Airway epithelial cell (primary cell): ENCODE data around the gene CRHBP. TPM values are rescaled to one million over a fixed set of nuclear protein-coding genes. Genes with fewer than 3 reads are reported as not detected.

Source experiments
- total RNA-seq: library from RNA; depleted of rRNA; stranded (reverse); fragments of >200 nt; gene quantifications from 2 replicates; pipeline ENCODE4 v1.2.3, GENCODE V29; 2015

CRHBP gene
- total RNA-seq: not detected in 2 replicates

DNA sequence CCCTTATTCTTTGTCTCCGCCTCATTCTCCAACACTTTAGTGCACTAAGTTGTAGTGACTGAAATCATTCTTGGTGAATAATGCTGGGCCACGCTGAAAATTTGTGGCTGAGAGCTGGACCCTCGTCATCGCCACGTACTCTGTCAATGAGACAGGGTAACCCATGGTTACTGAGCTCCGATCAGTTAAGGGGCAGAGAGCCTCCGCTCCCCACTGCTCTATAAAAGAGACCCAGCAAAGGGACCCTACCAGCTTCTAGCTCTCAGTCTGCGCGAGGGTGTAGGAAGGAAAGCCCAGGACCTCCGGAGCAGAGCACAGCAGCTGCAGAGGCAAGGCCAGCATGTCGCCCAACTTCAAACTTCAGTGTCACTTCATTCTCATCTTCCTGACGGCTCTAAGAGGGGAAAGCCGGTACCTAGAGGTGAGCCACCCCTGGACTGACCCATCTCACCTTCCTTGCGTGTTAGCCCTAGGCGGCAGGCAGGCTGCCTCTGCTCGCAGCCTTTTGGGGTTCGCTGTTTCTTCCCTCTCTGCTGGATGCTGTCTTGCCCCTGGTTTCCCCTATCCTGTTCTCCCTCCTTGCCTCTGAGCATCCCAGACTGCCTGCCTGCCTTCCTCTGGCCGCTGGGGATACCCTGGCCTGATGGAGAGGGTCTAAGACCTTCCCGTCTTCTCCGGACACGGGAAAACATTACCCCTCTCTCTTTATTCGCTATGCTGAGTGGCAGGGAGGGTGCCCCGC lies at the start of gene CRHBP:
Gene CRHBP, plus strand, starts transcription at position 251 of the 742 bp plus-strand sequence. Its CDS starts 90 bp downstream, at position 341.

Other genes with a start within 250 kb of the CRHBP start
- gene F2R, start 236.9 kb upstream of the CRHBP start, total RNA-seq: 11.0 and 23.8 TPM in 2 replicates
- gene F2RL1, start 134.0 kb upstream of the CRHBP start, total RNA-seq: 23.4 and 33.0 TPM in 2 replicates
- gene S100Z, start 103.0 kb upstream of the CRHBP start, total RNA-seq: not detected in 2 replicates
- 12.8 and 17.4 TPM in 2 replicates for gene AGGF1, start 77.4 kb downstream of the CRHBP start, total RNA-seq
- gene ZBED3, start 134.2 kb downstream of the CRHBP start, total RNA-seq: 0.37 and 0.85 TPM in 2 replicates